K562 (cell line): ENCODE results near the gene HAPSTR1. TPM values are rescaled to one million over a fixed set of nuclear protein-coding genes. Genes with fewer than 3 reads are reported as not detected.
A peak's percentile ranks its signal among the peaks of the same experiment; 100 is the strongest.

Experiments used
- CUX1 ChIP-seq: fragments of 200-800 bp; sonication (Bioruptor generic); IDR thresholded peaks from 2 replicates; pipeline ENCODE4 v1.6.1; 2016; ENCODE audit warnings: missing genetic modification characterization, missing compliant biosample characterization
- CXXC5 ChIP-seq: fragments of 250-450 bp; sonication (Bioruptor Pico); IDR thresholded peaks from 2 replicates; pipeline ENCODE4 v1.8.0; 2022; ENCODE audit warnings: inconsistent platforms, mild to moderate bottlenecking, moderate library complexity
- DDX20 ChIP-seq: fragments of 450-650 bp; IDR thresholded peaks from 2 replicates; pipeline ENCODE4 v1.6.1; 2016; ENCODE audit warnings: missing genetic modification characterization, low read depth, mild to moderate bottlenecking, missing compliant biosample characterization, moderate library complexity
- FOXP1 ChIP-seq: sonication (generic); formaldehyde crosslinking; IDR thresholded peaks from 2 replicates; pipeline ENCODE4 v1.8.0; 2022; ENCODE audit warnings: mild to moderate bottlenecking, missing genetic modification reagents
- MCM2 ChIP-seq: fragments of 450-650 bp; IDR thresholded peaks from 2 replicates; pipeline ENCODE4 v1.6.1; 2017; ENCODE audit warnings: low read depth, mild to moderate bottlenecking
- MEIS2 ChIP-seq: fragments of 450-650 bp; IDR thresholded peaks from 2 replicates; pipeline ENCODE4 v1.6.1; 2014; ENCODE audit warnings: mild to moderate bottlenecking; ENCODE audit not compliant: partially characterized antibody
- MNT ChIP-seq, 2 experiments: fragments of 450-650 bp; conservative IDR thresholded peaks; 2 replicates each; pipeline ENCODE4 v1.6.1; 2017; ENCODE audit warnings: mild to moderate bottlenecking in 2 of 2, moderate library complexity in 2 of 2
- MTA1 ChIP-seq: fragments of 450-650 bp; IDR thresholded peaks from 2 replicates; pipeline ENCODE4 v1.6.1; 2017; ENCODE audit warnings: borderline replicate concordance
- NKRF ChIP-seq: fragments of 450-650 bp; IDR thresholded peaks from 2 replicates; pipeline ENCODE4 v1.6.1; 2016; ENCODE audit warnings: borderline replicate concordance
- NONO ChIP-seq, 2 experiments: fragments of 200-400 bp in 1 of 2; fragments of 450-650 bp in 1 of 2; formaldehyde crosslinking in 1 of 2; IDR thresholded peaks; 2 replicates each; pipeline ENCODE4 v1.6.1; 2017; ENCODE audit warnings: low read depth in 2 of 2, mild to moderate bottlenecking in 2 of 2, moderate library complexity in 2 of 2, low read length in 1 of 2
- PML ChIP-seq: IDR thresholded peaks from 2 replicates; pipeline ENCODE4 v1.6.1; 2012; ENCODE audit warnings: low read length, inconsistent platforms
- RAD21 ChIP-seq, 2 experiments: fragments of 250-450 bp in 1 of 2; fragments of 450-650 bp in 1 of 2; sonication (Bioruptor Pico) in 1 of 2; formaldehyde crosslinking in 1 of 2; IDR thresholded peaks in 1 of 2; conservative IDR thresholded peaks in 1 of 2; 2 replicates each; pipeline versions ENCODE4 v1.4.0 to v1.8.0; 2020 to 2022; ENCODE audit warnings: mild to moderate bottlenecking in 2 of 2, moderate library complexity in 1 of 2
- SAFB2 ChIP-seq: fragments of 200-400 bp; formaldehyde crosslinking; IDR thresholded peaks from 2 replicates; pipeline ENCODE4 v1.6.1; 2018; ENCODE audit warnings: borderline replicate concordance, low read length, low read depth, moderate library complexity; ENCODE audit not compliant: severe bottlenecking
- TBL1XR1 ChIP-seq, 2 experiments: IDR thresholded peaks; 2 replicates each; pipeline ENCODE4 v1.6.1; 2012; ENCODE audit warnings: improper control_type of control experiment in 2 of 2, low read length in 2 of 2, mild to moderate bottlenecking in 1 of 2
- XRCC4 ChIP-seq: IDR thresholded peaks from one replicate; pipeline ENCODE4 v1.6.1; 2011; ENCODE audit not compliant: insufficient read depth, insufficient read length; ENCODE audit errors: extremely low read depth
- ZBTB1 ChIP-seq: sonication (generic); formaldehyde crosslinking; IDR thresholded peaks from 2 replicates; pipeline ENCODE4 v1.8.1; 2023; ENCODE audit warnings: missing genetic modification reagents, low read depth, mild to moderate bottlenecking, borderline replicate concordance
- ZNF184 ChIP-seq: sonication (generic); formaldehyde crosslinking; IDR thresholded peaks from 2 replicates; pipeline ENCODE4 v1.5.0; 2020; ENCODE audit warnings: missing genetic modification reagents
- ZNF274 ChIP-seq: IDR thresholded peaks from 2 replicates; pipeline ENCODE4 v1.6.1; 2011; ENCODE audit warnings: low read depth, mild to moderate bottlenecking, low read length, moderate library complexity, borderline replicate concordance
- ZNF57 ChIP-seq: fragments of 450-650 bp; formaldehyde crosslinking; IDR thresholded peaks from 2 replicates; pipeline ENCODE4 v1.4.0; 2020; ENCODE audit warnings: mild to moderate bottlenecking, moderate library complexity
- ZNF668 ChIP-seq: fragments of 250-450 bp; sonication (Bioruptor Pico); IDR thresholded peaks from 2 replicates; pipeline ENCODE4 v1.8.0; 2022; ENCODE audit warnings: mild to moderate bottlenecking, inconsistent platforms
- polyA plus RNA-seq, 8 experiments: library from polyadenylated mRNA; depleted of rRNA in 4 of 8; stranded (reverse) in 5 of 8; unstranded in 3 of 8; fragments of >200 nt; fragmentation: Nextera tagmentation in 2 of 8; fragmentation: Illumina TruSeq in 1 of 8; extraction: Ambion mirVana in 2 of 8; extraction: Trizol in 1 of 8; gene quantifications; 2 replicates each; pipeline versions ENCODE4 v1.2.1 to v1.2.3, GENCODE V29; 2011 to 2014; ENCODE audit warnings: inconsistent platforms in 1 of 8, missing spikeins in 1 of 8
- total RNA-seq, 7 experiments: library from RNA; depleted of rRNA in 6 of 7; stranded (reverse); fragments of >200 nt in 6 of 7; fragmentation: Illumina TruSeq in 2 of 7; extraction: Trizol in 2 of 7; gene quantifications; 2 replicates each; pipeline versions ENCODE4 v1.2.1 to v1.2.3, GENCODE V29; 2011 to 2021; ENCODE audit warnings: low replicate concordance in 1 of 7

Gene HAPSTR1
- total and polyA plus RNA-seq, 9 of the 15 experiments (the other 6 are each of a cell fraction or from before 2014, with no cell fraction given): 10.8 to 67.9 (median 36.5) TPM

GRCh38 chr16:9072806-9073341 lies 18.6 kb upstream of the HAPSTR1 start (continued):
- TF ChIP-seq CUX1 (CRISPR knock-in tag) (no peak), ZNF274 (no peak), DDX20 (0 out of 2 replicates have a peak, but pooled peaks have one; percentile 23), XRCC4 (no peak), ZBTB1 (CRISPR knock-in tag) (no peak), RAD21 (CRISPR knock-in tag; conservative IDR thresholded peaks at IDR 0.05 in 1 of 2, IDR thresholded peaks at IDR 0.05 in 1 of 2) (peak in 1 of 2 experiments; percentile 8; a peak in 1 of 4 replicates), ZNF668 (CRISPR knock-in tag) (no peak), PML (no peak), MEIS2 (peak; percentile 74), MCM2 (no peak), FOXP1 (CRISPR knock-in tag) (no peak), NKRF (no peak), TBL1XR1 (IDR thresholded peaks at IDR 0.05; ENCODE audit: low read length in 2 of 2) (no peak), MTA1 (peak; percentile 45; the same call in 1 of the 2 replicates), MNT (conservative IDR thresholded peaks at IDR 0.05) (no peak), SAFB2 (no peak), NONO (IDR thresholded peaks at IDR 0.05; ENCODE audit: low read depth in 2 of 2, low read length in 1 of 2) (no peak), ZNF57 (no peak), CXXC5 (peak; percentile 52; the same call in 1 of the 2 replicates), ZNF184 (no peak)
